GM23248 (cell line): Measurements from ENCODE around the gene DGKA.

ENCODE experiments used
- EZH2 ChIP-seq: fragments of 200-600 bp; sonication (generic); IDR thresholded peaks from 2 replicates; pipeline ENCODE4 v1.6.1; 2018; ENCODE audit warnings: antibody characterized with exemption, mild to moderate bottlenecking; ENCODE audit not compliant: insufficient read depth, poor library complexity, severe bottlenecking
- EZH2phosphoT487 ChIP-seq: fragments of 200-600 bp; sonication (generic); IDR thresholded peaks from 2 replicates; pipeline ENCODE4 v1.6.1; 2018; ENCODE audit warnings: antibody characterized with exemption, moderate library complexity, mild to moderate bottlenecking, low read depth; ENCODE audit not compliant: insufficient read depth

GRCh38 chr12:55931780-55932550 lies 1.0 kb downstream of the DGKA start:
- TF ChIP-seq EZH2phosphoT487 = no peak
- TF ChIP-seq EZH2 = no peak
